PC-9 (cell line): ENCODE data around the gene PRSS33. TPM values are rescaled to one million over a fixed set of nuclear protein-coding genes. Genes with fewer than 3 reads are reported as not detected.

Experiments
- BruUV-seq: library from RNA; stranded (reverse); fragments of 400-500 nt; replicated peaks from 2 replicates; lab custom pipeline; 2021; lab: Mats Ljungman, UMichigan
- CTCF ChIA-PET: fragments of 300-600 bp; sonication (Branson Sonifier 250); formaldehyde crosslinking; loops from one replicate; lab custom pipeline; 2022; ENCODE audit warnings: antibody characterized with exemption; lab: Charles Lee
- POLR2A ChIA-PET: fragments of 300-600 bp; sonication (Branson Sonifier 250); formaldehyde crosslinking; loops from one replicate; lab custom pipeline; 2022; ENCODE audit warnings: antibody characterized with exemption; ENCODE audit not compliant: unreplicated experiment; lab: Charles Lee
- DNase-seq, 2 experiments: peaks; one replicate each; pipeline versions ENCODE4 v3.0.0 to v3.0.0-alpha.2; 2015 to 2022; ENCODE audit warnings: mixed read lengths in 1 of 2
- H2AFZ ChIP-seq: fragments of 200-600 bp; sonication (generic); 2 replicates; pipeline ENCODE4 v1.8.1; 2017; ENCODE audit warnings: antibody characterized with exemption
- H3F3A ChIP-seq: fragments of 200-600 bp; sonication (generic); 2 replicates; pipeline ENCODE4 v1.8.1; 2017; ENCODE audit warnings: antibody characterized with exemption, mild to moderate bottlenecking, low read depth; ENCODE audit not compliant: insufficient read depth
- H3K27ac ChIP-seq: fragments of 200-600 bp; sonication (generic); 2 replicates; pipeline ENCODE4 v1.6.1; 2016; ENCODE audit warnings: mixed run types
- H3K27me3 ChIP-seq: fragments of 200-600 bp; sonication (generic); 2 replicates; pipeline ENCODE4 v1.6.1; 2016; ENCODE audit warnings: low read depth, mixed run types; ENCODE audit not compliant: insufficient read depth
- H3K36me3 ChIP-seq: fragments of 200-600 bp; sonication (generic); 2 replicates; pipeline ENCODE4 v1.6.1; 2016; ENCODE audit warnings: low read depth, mixed run types
- H3K4me1 ChIP-seq: fragments of 200-600 bp; sonication (generic); replicated peaks from 2 replicates; pipeline ENCODE4 v1.6.1; 2016; ENCODE audit warnings: mixed run types; ENCODE audit not compliant: insufficient read depth
- H3K4me2 ChIP-seq: fragments of 200-600 bp; sonication (generic); 2 replicates; pipeline ENCODE4 v1.6.1; 2017; ENCODE audit warnings: mixed run types
- H3K4me3 ChIP-seq: fragments of 200-600 bp; sonication (generic); 2 replicates; pipeline ENCODE4 v1.6.1; 2016; ENCODE audit warnings: mixed run types
- H3K79me2 ChIP-seq: fragments of 200-600 bp; sonication (generic); 2 replicates; pipeline ENCODE4 v1.6.1; 2017; ENCODE audit warnings: low read depth, mixed run types
- H3K9me2 ChIP-seq: fragments of 200-600 bp; sonication (generic); 2 replicates; pipeline ENCODE4 v1.8.1; 2017; ENCODE audit warnings: mild to moderate bottlenecking; ENCODE audit not compliant: insufficient read depth
- H3K9me3 ChIP-seq: fragments of 200-600 bp; sonication (generic); 2 replicates; pipeline ENCODE4 v1.8.1; 2016; ENCODE audit warnings: low read depth; ENCODE audit not compliant: insufficient read depth
- H4K20me1 ChIP-seq: fragments of 200-600 bp; sonication (generic); 2 replicates; pipeline ENCODE4 v1.8.1; 2017; ENCODE audit not compliant: insufficient read depth
- EZH2 ChIP-seq: fragments of 200-600 bp; sonication (generic); IDR thresholded peaks from 2 replicates; pipeline ENCODE4 v1.8.0; 2017; ENCODE audit warnings: antibody characterized with exemption, low read depth
- intact Hi-C: fragments of 100-400 bp; cut with micrococcal nuclease; formaldehyde crosslinking; loops from one replicate; pipeline ENCODE4 v1.10.0; 2022; ENCODE audit not compliant: unreplicated experiment
- total RNA-seq: library from RNA; stranded (reverse); gene quantifications from 2 replicates; pipeline ENCODE4 v1.2.3, GENCODE V29; 2021
- TF ChIP-seq, protein P1 (sequence below): fragments of 200-600 bp; sonication (generic); conservative IDR thresholded peaks from 2 replicates; pipeline ENCODE4 v1.6.1; 2017; ENCODE audit warnings: mixed run types, antibody characterized with exemption, mild to moderate bottlenecking, moderate library complexity

PRSS33 gene
- total RNA-seq, 1 experiment from 2014 or later: 0.33 TPM

DNA sequence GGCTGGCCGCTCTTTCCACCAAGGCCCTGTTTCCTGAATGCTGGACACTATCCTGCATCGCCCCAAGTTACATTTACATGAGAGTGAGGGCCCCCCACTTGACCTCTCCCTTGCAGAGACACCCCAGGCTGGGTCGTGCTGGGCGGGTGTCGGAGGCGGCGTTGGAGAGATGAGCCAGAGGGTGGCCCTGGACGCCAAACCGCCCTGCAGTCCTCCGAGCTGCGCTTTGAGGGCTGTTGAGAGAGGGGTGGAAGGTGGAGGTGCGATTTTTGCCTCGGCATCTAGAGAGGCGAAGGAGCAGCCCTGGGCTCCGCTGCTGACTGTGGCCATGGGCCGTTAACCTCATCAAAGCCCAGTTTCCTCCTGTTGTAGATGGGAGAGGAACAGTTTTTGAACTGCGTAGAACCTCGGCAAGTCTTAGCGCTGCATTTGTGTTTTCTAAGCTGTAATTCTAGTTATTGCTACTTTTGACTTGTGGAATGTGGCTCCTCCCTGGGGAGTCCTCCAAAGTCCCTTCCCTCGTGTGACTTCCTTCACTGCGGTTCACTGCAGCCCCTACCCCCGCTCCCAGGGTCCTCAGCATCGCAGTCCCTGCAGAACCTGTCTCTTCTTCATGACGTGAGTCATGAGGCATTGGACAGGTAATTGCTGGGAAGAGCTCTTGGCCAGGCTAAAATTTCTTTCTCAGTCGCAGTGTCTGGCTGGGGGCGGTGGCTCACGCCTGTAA lies 9.3 kb downstream of the PRSS33 start:
- Histone ChIP-seq H3K4me3 (peak overlapping the region; percentile 62), H3K27ac (peak overlapping the region; percentile 94), H3K4me2 (peak overlapping the region; percentile 93), H3K36me3 (0 out of 2 replicates have a peak, but pooled peaks cover 4% of the 10 kb centered on the region), H3K27me3 (no peaks in the 10 kb centered on the region), H3F3A (peaks cover 43% of the 10 kb centered on the region), H3K4me1 (peaks cover 20% of the 10 kb centered on the region), H2AFZ (no peak overlapping the region), H3K79me2 (peaks cover 51% of the 10 kb centered on the region), H4K20me1 (peaks cover 8% of the 10 kb centered on the region), H3K9me2 (no peaks in the 10 kb centered on the region), H3K9me3 (no peaks in the 10 kb centered on the region)
- BruUV-seq: TSS peak; percentile 56
- DNase-seq: peak; percentile 53 to 65
- POLR2A ChIA-PET: interaction anchor here (0.6 to 1.0 kb wide), 5 partner anchors 49 to 105 kb away, joined by 3 to 10 read pairs (median 7); partner anchors contain the start of genes FLYWCH2 and PRSS22
- CTCF ChIA-PET: interaction anchor here (0.5 to 0.6 kb wide), 2 partner anchors 18 to 57 kb away, joined by 5 to 7 read pairs; no protein-coding TSS in a partner anchor
- no peak for TF ChIP-seq EZH2
- TF ChIP-seq, protein P1, sequence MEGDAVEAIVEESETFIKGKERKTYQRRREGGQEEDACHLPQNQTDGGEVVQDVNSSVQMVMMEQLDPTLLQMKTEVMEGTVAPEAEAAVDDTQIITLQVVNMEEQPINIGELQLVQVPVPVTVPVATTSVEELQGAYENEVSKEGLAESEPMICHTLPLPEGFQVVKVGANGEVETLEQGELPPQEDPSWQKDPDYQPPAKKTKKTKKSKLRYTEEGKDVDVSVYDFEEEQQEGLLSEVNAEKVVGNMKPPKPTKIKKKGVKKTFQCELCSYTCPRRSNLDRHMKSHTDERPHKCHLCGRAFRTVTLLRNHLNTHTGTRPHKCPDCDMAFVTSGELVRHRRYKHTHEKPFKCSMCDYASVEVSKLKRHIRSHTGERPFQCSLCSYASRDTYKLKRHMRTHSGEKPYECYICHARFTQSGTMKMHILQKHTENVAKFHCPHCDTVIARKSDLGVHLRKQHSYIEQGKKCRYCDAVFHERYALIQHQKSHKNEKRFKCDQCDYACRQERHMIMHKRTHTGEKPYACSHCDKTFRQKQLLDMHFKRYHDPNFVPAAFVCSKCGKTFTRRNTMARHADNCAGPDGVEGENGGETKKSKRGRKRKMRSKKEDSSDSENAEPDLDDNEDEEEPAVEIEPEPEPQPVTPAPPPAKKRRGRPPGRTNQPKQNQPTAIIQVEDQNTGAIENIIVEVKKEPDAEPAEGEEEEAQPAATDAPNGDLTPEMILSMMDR: no peak
- intact Hi-C loops: loop anchor here (1.0 to 5.0 kb wide), 4 partner anchors 17 to 81 kb away; partner anchors contain the start of genes PRSS21, PRSS22 and ZG16B

DNA sequence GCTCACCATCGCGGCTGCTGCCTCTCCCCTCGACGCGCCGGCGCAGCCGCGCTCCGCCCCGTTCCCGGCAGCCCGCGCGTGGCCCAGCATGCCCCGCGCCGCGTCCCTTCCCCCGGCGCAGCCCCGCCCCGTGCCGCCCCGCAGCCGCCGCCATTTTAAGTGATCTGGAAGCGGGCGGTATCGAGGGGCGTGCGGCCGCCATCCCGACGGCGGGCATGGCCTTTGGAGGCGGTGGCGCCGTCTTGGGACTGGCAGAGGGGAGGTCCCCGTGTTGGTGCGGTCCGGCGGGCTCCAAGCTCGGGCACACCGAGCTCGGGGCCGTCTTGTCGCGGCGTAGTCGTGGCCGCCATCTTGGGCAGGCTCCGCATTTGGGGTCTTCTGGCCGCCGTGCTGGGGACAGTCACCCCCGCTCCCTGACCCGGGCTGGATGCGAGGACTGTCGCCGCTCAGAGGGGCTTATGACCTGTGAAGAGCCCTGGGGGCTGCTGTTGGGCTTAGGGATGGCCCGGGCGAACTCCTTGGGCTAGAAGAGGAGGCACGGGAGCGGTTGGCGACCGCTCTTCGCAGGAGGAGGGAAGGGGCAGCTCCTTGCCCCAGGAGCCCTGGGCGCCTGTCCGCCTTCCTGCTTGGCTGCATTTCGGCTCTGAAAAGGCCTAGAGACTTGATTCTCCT lies 10.0 kb downstream of the PRSS33 start, which contains the start of gene ELOB:
TSS of gene ELOB (minus strand) at position 50 of the 672 bp plus-strand sequence. CDS start at position 9, 41 bp downstream.
- BruUV-seq: TSS peak; percentile 62
- Histone ChIP-seq H3K79me2 (peaks cover 51% of the 10 kb centered on the region), H3K27me3 (no peaks in the 10 kb centered on the region), H3K27ac (peak within 1 kb of the TSS; percentile 94), H2AFZ (peak within 1 kb of the TSS; percentile 72; the same call in 1 of the 2 replicates), H3K4me3 (peak within 1 kb of the TSS; percentile 78), H3K4me1 (peaks cover 20% of the 10 kb centered on the region), H3K4me2 (peak within 1 kb of the TSS; percentile 99), H3F3A (peaks cover 50% of the 10 kb centered on the region), H3K9me2 (no peaks in the 10 kb centered on the region), H3K36me3 (0 out of 2 replicates have a peak, but pooled peaks cover 4% of the 10 kb centered on the region), H3K9me3 (no peaks in the 10 kb centered on the region), H4K20me1 (peaks cover 15% of the 10 kb centered on the region)
- no peak for TF ChIP-seq EZH2
- TF ChIP-seq, protein P1: no peak
- CTCF ChIA-PET: interaction anchor here (0.5 kb wide), 1 partner anchor 17 kb away, joined by 7 read pairs; no protein-coding TSS in a partner anchor
- POLR2A ChIA-PET: interaction anchor here (0.6 to 0.7 kb wide), 4 partner anchors 26 to 81 kb away, joined by 3 to 7 read pairs (median 3); partner anchors contain the start of gene PRSS22
- intact Hi-C loops: loop anchor here (2.0 to 5.0 kb wide), 2 partner anchors 40 to 81 kb away; partner anchors contain the start of genes PRSS21 and PRSS22
- DNase-seq: peak; percentile 46 to 88
